ENCODE measurements around the gene LAMB2. TPM values are rescaled to one million over a fixed set of nuclear protein-coding genes. Genes with fewer than 3 reads are reported as not detected.

Gene LAMB2
- total RNA-seq, 2 experiments from 2014 or later = 0.44 TPM; not detected in 1

GRCh38 chr3:49173792-49174170 lies 40.9 kb upstream of the LAMB2 start:
- Histone ChIP-seq H3K27ac (ENCODE audit: low read depth, low read length, poor library complexity, severe bottlenecking) (no peak overlapping the region), H3K4me3 (ENCODE audit: low read depth, low read length, poor library complexity, severe bottlenecking) (no peak overlapping the region), H4K20me1 (ENCODE audit: insufficient read depth, low read length) (no peaks in the 10 kb centered on the region), H3K4me1 (ENCODE audit: insufficient read depth, low read length, poor library complexity, severe bottlenecking) (peaks cover 6% of the 10 kb centered on the region), H3K9me2 (ENCODE audit: insufficient read depth, low read length) (no peaks in the 10 kb centered on the region), H2AFZ (ENCODE audit: low read length) (no peak overlapping the region), H3K36me3 (ENCODE audit: insufficient read depth, low read length) (no peaks in the 10 kb centered on the region), H3K79me2 (ENCODE audit: insufficient read depth, low read depth, low read length) (no peaks in the 10 kb centered on the region), H3K9me3 (ENCODE audit: low read length) (no peaks in the 10 kb centered on the region), H3K4me2 (ENCODE audit: low read length) (no peak overlapping the region)
- BruUV-seq (replicated peaks) = no TSS peak
- POLR2A ChIA-PET = no interaction called here
- DNase-seq (ENCODE audit: low spot score) = no peak
- no peak for TF ChIP-seq CTCF (conservative IDR thresholded peaks at IDR 0.05; ENCODE audit: low read length)
- TF ChIP-seq EZH2phosphoT487 (IDR thresholded peaks at IDR 0.05; ENCODE audit: borderline replicate concordance, low read depth, low read length) = no peak
- intact Hi-C loops (cut with micrococcal nuclease; ENCODE audit: unreplicated experiment) = no loop called here
- CTCF ChIA-PET (ENCODE audit: unreplicated experiment) = no interaction called here

- POLR2A ChIA-PET = no interaction called here
- no TSS peak for BruUV-seq (replicated peaks)
- H3K4me2 ChIP-seq (ENCODE audit: low read length) = no peak overlapping the region
Observed at GRCh38 chr3:49173116-49173791, 40.4 kb upstream of the LAMB2 start.

More at GRCh38 chr3:49173116-49173791, 40.4 kb upstream of the LAMB2 start:
- H2AFZ ChIP-seq (ENCODE audit: low read length) = no peak overlapping the region
- peaks cover 6% of the 10 kb centered on the region for H3K4me1 ChIP-seq (ENCODE audit: insufficient read depth, low read length, poor library complexity, severe bottlenecking)
- no peak for TF ChIP-seq EZH2phosphoT487 (IDR thresholded peaks at IDR 0.05; ENCODE audit: borderline replicate concordance, low read depth, low read length)
- TF ChIP-seq CTCF (conservative IDR thresholded peaks at IDR 0.05; ENCODE audit: low read length) = no peak
- no peaks in the 10 kb centered on the region for H4K20me1 ChIP-seq (ENCODE audit: insufficient read depth, low read length)
- DNase-seq (ENCODE audit: low spot score) = no peak
- no peak overlapping the region for H3K4me3 ChIP-seq (ENCODE audit: low read depth, low read length, poor library complexity, severe bottlenecking)
- no peak overlapping the region for H3K27ac ChIP-seq (ENCODE audit: low read depth, low read length, poor library complexity, severe bottlenecking)
- no peaks in the 10 kb centered on the region for H3K36me3 ChIP-seq (ENCODE audit: insufficient read depth, low read length)
- H3K9me2 ChIP-seq (ENCODE audit: insufficient read depth, low read length) = no peaks in the 10 kb centered on the region
- H3K9me3 ChIP-seq (ENCODE audit: low read length) = no peaks in the 10 kb centered on the region
- intact Hi-C loops (cut with micrococcal nuclease; ENCODE audit: unreplicated experiment) = no loop called here
- CTCF ChIA-PET (ENCODE audit: unreplicated experiment) = no interaction called here
- no peaks in the 10 kb centered on the region for H3K79me2 ChIP-seq (ENCODE audit: insufficient read depth, low read depth, low read length)

Data from OCI-LY7 (cell line).